ENCODE data around the gene SLC27A3. TPM values are rescaled to one million over a fixed set of nuclear protein-coding genes. Genes with fewer than 3 reads are reported as not detected.

Gene SLC27A3, protein sequence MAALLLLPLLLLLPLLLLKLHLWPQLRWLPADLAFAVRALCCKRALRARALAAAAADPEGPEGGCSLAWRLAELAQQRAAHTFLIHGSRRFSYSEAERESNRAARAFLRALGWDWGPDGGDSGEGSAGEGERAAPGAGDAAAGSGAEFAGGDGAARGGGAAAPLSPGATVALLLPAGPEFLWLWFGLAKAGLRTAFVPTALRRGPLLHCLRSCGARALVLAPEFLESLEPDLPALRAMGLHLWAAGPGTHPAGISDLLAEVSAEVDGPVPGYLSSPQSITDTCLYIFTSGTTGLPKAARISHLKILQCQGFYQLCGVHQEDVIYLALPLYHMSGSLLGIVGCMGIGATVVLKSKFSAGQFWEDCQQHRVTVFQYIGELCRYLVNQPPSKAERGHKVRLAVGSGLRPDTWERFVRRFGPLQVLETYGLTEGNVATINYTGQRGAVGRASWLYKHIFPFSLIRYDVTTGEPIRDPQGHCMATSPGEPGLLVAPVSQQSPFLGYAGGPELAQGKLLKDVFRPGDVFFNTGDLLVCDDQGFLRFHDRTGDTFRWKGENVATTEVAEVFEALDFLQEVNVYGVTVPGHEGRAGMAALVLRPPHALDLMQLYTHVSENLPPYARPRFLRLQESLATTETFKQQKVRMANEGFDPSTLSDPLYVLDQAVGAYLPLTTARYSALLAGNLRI
- 7.4 TPM for polyA plus RNA-seq (2012; ENCODE audit: missing spikeins)

DNA sequence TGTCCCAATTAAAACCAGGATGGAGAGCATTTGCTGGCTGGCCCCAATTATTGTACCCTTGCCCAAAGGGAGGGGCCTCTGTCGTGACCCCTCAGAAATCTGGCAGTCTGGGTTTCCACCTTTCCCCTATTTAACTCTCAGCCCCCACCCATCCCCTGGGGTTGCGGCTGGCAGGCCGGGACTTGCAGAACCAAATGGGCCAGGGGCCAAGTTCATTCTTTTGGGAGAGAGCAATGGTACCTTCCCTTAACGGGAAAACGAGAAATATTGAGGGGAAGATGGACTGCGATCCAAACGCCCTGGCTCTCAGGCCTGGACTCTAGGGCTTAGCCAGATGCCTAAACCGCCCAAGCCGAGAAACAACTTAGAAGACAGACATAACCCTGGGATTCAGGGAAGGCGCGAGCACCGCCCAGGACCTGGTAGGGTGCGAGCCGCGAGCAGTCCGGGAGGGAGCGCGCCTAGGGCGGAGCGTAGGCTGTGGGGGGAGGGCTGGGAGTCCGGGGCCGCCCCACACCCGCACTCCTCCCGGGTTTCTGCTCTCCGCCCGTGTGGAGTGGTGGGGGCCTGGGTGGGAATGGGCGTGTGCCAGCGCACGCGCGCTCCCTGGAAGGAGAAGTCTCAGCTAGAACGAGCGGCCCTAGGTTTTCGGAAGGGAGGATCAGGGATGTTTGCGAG is at the start of gene SLC27A3:
TSS of gene SLC27A3 (plus strand) at position 628 of the 678 bp plus-strand sequence. CDS start 91 bp downstream, outside the sequence.
- no peak for FAIRE-seq
- peak; percentile 57 for DNase-seq (ENCODE audit: insufficient read length)
- TF ChIP-seq TAF1 (IDR thresholded peaks at IDR 0.05; ENCODE audit: borderline replicate concordance, low read depth, low read length) (no peak), POLR2AphosphoS5 (IDR thresholded peaks at IDR 0.05; ENCODE audit: low read depth, low read length) (no peak)

DNA sequence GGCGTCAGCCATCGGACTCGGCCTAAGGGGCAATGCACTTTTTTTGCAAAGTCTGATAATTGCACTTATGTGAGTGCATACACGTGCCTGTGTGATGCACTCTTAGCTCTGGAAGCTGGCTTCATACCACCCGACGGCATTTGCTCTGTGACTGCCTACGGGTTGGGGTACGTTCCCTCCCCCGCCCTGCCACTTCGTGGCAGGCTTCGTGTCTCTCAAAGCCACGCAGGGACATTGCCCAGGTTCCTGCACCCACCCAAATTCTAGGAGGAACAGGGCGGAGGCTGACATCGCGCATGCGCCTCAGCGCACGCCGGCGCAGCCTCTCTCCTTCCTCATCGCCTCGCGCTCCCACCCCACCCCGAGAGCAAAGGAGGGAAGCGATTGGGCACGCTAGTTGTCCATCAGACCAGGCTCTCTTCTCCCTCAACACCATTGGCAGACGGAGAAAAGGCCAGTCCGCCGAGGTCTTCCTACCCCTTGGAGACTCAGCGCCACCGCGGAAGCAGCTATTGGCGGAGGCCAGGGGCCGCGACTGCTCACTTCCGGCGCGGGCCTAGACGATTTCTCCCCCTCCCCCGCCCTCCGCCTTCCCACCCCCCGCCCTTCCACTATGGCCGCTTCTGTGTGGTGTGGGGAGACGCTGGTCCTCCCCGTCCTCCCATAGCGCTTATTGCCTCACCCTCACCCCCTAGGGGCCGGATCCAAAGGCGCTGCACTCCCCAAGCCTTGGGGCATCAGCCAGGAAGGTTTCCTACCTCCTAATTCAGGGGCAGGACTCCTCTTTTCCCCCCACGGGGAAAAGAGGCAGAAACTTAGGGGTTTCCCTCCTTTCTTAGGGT is 47.5 kb upstream of the SLC27A3 start, which contains the start of gene INTS3:
TSS of gene INTS3 (plus strand) at position 588 of the 842 bp plus-strand sequence. CDS start 585 bp downstream, outside the sequence.
- FAIRE-seq (peak; percentile 99), DNase-seq (ENCODE audit: insufficient read length) (peak; percentile 97)

DNA sequence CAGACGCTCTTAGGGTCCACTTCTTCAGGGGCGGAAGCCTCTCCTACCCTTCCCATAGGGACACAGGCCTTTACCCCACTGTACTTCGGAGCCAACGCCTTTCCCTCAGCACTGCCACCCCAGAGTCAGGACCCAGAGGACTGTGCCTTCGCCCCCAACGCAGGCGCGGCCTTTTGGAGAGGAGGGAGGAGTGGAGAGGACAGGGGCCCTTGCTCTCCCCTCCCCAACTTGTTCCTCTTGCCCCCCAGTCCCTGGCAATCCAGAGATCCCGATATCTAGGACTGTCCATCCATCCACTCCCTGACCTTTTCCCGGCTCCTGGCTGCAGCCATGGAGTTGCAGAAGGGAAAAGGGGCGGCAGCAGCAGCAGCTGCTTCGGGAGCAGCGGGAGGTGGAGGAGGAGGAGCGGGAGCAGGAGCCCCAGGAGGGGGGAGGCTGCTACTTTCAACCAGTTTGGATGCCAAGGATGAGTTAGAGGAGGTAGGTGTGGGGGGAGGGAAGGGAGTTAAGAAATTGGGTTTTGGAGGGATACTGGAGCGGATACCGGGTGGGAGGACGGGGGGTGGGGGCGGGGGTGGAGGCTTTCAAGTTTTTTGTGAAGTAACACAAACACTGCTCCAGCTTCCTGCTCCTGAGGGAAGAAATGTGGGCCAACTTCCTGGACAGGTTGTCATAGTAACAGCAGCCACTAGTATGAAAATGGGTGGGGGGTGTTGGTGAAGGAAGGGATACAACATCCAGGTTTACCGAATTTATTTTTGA is 46.7 kb upstream of the SLC27A3 start:
- FAIRE-seq, result no peak
- no peak for DNase-seq (ENCODE audit: insufficient read length)
- TF ChIP-seq POLR2AphosphoS5 (IDR thresholded peaks at IDR 0.05; ENCODE audit: low read depth, low read length) (no peak), POLR2A (IDR thresholded peaks at IDR 0.05; ENCODE audit: low read depth, low read length) (peak; percentile 47; the same call in 1 of the 2 replicates), TAF1 (IDR thresholded peaks at IDR 0.05; ENCODE audit: borderline replicate concordance, low read depth, low read length) (no peak)

More for the DNA sequence above, 47.5 kb upstream of the SLC27A3 start, which contains the start of gene INTS3:
- TF ChIP-seq POLR2A (IDR thresholded peaks at IDR 0.05; ENCODE audit: low read depth, low read length), result peak; percentile 73
- TF ChIP-seq POLR2AphosphoS5 (IDR thresholded peaks at IDR 0.05; ENCODE audit: low read depth, low read length), result peak; percentile 84
- TF ChIP-seq TAF1 (IDR thresholded peaks at IDR 0.05; ENCODE audit: borderline replicate concordance, low read depth, low read length), result peak; percentile 93

DNA sequence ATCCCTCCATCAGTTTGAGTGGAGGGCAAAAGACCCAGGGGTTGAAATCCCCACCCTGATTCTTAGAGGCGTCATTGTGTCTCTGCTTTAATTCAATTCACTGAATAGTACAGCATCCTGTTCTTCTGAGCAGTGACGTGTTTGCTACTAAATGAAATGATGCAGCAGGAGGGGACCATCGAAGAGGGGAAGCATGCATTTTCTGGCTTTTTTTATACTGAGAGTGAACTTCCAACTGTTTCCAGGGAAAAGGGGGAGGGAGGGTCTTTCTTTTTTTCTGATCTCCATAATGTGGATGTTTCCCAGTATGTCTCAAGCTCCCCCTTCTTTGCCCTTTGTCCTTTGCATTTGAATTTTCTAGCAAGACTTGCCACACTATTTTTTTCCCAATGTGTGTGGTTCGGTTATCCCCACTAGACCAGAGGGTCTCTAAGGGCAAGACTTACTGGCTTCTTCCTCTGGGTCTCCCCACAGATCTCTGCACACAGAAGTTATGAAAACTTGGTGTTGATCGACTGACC is 44.7 kb upstream of the SLC27A3 start:
- no peak for FAIRE-seq

DNA sequence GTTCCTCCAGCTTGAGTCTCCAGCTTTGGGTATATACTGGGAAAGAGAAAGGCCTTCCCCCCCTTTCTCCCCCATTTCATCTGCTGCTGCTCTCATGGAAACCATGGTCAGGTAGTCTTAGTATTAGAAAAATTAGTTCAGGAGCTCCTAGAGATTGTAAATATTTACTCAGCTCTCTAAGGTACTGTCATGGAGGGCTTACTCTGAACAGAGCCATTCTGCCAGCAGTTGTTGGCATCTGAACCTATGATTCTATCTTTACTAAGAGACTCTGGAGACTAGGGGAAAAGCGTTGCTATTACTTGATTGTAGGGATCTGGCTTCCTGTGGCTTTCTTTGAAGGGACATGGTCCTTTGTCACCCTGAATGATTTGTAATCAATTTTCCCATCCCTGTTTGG is 41.2 kb upstream of the SLC27A3 start:
- TF ChIP-seq POLR2A (IDR thresholded peaks at IDR 0.05; ENCODE audit: low read depth, low read length), result no peak
- no peak for TF ChIP-seq TAF1 (IDR thresholded peaks at IDR 0.05; ENCODE audit: borderline replicate concordance, low read depth, low read length)
- no peak for TF ChIP-seq POLR2AphosphoS5 (IDR thresholded peaks at IDR 0.05; ENCODE audit: low read depth, low read length)
- no peak for DNase-seq (ENCODE audit: insufficient read length)
- no peak for FAIRE-seq

More for the DNA sequence above, 44.7 kb upstream of the SLC27A3 start:
- TF ChIP-seq POLR2AphosphoS5 (IDR thresholded peaks at IDR 0.05; ENCODE audit: low read depth, low read length), result no peak
- TF ChIP-seq TAF1 (IDR thresholded peaks at IDR 0.05; ENCODE audit: borderline replicate concordance, low read depth, low read length), result no peak
- TF ChIP-seq POLR2A (IDR thresholded peaks at IDR 0.05; ENCODE audit: low read depth, low read length), result no peak
- no peak for DNase-seq (ENCODE audit: insufficient read length)

DNA sequence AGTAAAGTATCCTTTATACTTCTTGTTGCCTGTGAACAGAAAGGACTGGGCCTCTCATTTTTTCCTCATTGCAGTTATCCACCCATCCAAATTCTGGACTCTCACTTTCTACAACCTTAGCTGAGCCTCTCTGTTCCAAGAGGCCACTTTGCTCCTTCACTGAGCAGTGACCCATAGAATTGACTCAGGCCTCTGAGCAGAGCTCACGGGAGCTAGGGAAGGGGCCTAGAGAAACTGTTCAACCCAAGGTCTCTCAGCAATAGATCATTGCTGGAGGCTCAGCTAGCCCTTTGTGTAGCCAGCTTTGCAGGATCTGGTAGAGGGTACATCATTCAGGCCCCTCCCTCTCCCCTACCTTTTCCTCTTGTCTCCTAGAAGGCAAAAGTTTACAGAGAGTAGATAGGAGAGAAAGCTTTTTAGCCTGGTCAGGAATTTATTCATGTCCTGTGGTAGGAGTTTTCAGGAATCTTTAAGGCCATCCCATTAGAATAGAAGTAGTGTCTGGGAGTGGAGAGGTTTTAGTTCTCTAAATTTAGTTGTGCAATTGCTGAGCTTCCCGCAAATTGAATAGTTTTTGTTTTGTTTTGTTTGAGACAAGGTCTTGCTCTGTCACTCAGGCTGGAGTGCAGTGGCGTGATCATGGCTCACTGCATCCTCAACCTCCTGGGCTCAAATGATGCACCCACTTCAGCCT is 40.7 kb upstream of the SLC27A3 start:
- no peak for DNase-seq (ENCODE audit: insufficient read length)
- no peak for TF ChIP-seq POLR2A (IDR thresholded peaks at IDR 0.05; ENCODE audit: low read depth, low read length)
- no peak for TF ChIP-seq POLR2AphosphoS5 (IDR thresholded peaks at IDR 0.05; ENCODE audit: low read depth, low read length)
- TF ChIP-seq TAF1 (IDR thresholded peaks at IDR 0.05; ENCODE audit: borderline replicate concordance, low read depth, low read length), result no peak
- FAIRE-seq, result peak; percentile 38

DNA sequence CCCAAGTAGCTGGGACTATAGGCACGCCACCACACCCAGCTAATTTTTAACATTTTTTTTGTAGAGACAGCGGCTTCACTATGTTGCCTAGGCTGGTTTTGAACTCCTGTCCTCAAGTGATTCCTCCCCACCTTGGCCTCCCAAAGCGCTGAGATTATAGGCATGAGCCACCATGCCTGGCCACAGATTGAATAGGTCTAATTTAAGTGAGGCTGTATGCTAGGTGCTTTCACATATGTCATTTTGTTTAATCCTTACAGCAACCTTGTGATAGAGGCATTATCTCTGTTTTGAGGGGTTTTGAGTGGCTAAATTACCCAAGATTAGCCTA is 40.2 kb upstream of the SLC27A3 start:
- no peak for FAIRE-seq
- DNase-seq (ENCODE audit: insufficient read length), result no peak

DNA sequence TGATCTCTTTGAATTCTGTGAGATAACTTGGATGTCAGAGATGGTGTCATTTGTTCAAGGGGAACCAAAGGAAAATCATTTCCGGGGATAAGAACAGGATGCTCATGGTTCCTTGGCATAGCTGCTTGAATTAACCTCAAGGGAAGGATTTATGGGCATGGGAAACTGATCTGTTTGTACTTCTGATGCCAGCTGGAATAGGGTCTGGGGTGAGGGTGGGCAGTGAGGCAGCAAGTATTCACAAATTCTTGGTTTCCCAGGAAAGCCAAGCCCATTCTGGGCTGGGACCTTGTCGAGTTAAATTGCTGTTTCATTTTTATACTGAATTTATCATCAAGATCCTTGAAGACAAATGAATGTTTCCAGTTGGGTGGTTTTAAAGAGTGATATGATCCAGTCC is 33.2 kb upstream of the SLC27A3 start:
- no peak for TF ChIP-seq POLR2A (IDR thresholded peaks at IDR 0.05; ENCODE audit: low read depth, low read length)
- TF ChIP-seq POLR2AphosphoS5 (IDR thresholded peaks at IDR 0.05; ENCODE audit: low read depth, low read length), result no peak
- TF ChIP-seq TAF1 (IDR thresholded peaks at IDR 0.05; ENCODE audit: borderline replicate concordance, low read depth, low read length), result no peak
- FAIRE-seq, result peak; percentile 14
- no peak for DNase-seq (ENCODE audit: insufficient read length)

More for the DNA sequence above, 40.2 kb upstream of the SLC27A3 start:
- TF ChIP-seq TAF1 (IDR thresholded peaks at IDR 0.05; ENCODE audit: borderline replicate concordance, low read depth, low read length) (no peak), POLR2A (IDR thresholded peaks at IDR 0.05; ENCODE audit: low read depth, low read length) (no peak)

DNA sequence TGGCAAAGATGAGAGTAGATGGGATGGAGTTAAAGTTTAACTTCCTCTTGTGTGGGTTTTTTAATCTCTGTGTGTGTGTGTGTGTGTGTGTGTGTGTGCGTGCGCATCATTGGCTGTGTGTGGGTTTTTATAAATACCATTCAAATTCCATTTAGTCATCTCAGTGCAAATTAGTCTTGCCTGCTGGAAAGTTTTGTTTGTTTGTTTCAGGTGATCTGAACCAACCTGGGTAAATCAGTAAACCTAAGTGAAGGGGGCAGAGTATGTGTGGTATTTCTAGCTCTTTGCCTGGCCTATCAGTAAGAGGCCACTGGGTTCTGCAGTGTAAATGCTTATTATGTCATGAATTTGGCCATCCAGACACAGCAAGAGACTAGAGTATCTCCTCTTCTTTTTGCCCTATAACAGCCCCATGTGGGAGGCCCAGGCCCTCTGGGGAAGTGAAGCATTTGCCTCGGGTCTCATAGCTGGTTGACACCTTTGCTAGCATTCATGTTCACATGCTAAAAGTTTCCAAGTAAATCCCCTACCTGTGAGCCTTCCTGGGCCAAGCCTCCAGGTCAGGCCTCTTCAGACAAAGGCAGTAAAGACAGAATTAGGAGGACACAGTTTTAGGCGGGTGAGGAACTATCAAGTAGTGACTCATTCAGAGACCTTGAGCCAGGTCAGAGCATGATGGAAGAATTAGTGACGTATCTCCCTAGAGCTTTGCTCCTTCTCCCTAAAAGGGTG is 32.6 kb upstream of the SLC27A3 start:
- FAIRE-seq, result peak; percentile 91
- no peak for TF ChIP-seq TAF1 (IDR thresholded peaks at IDR 0.05; ENCODE audit: borderline replicate concordance, low read depth, low read length)
- TF ChIP-seq POLR2A (IDR thresholded peaks at IDR 0.05; ENCODE audit: low read depth, low read length), result no peak
- TF ChIP-seq POLR2AphosphoS5 (IDR thresholded peaks at IDR 0.05; ENCODE audit: low read depth, low read length), result no peak
- no peak for DNase-seq (ENCODE audit: insufficient read length)

Measured in GM12892 (cell line).